ENCODE results near the gene HTATIP2. TPM values are rescaled to one million over a fixed set of nuclear protein-coding genes. Genes with fewer than 3 reads are reported as not detected.
A peak's percentile ranks its signal among the peaks of the same experiment; 100 is the strongest.
"Not testable (repeated sequence)": the region's sequence is repeated elsewhere in the genome, so short reads cannot be mapped to it uniquely, and the experiment has no call there.

Gene HTATIP2
- total RNA-seq, 2 experiments from 2014 or later = 78.3 to 80.7 TPM

DNA sequence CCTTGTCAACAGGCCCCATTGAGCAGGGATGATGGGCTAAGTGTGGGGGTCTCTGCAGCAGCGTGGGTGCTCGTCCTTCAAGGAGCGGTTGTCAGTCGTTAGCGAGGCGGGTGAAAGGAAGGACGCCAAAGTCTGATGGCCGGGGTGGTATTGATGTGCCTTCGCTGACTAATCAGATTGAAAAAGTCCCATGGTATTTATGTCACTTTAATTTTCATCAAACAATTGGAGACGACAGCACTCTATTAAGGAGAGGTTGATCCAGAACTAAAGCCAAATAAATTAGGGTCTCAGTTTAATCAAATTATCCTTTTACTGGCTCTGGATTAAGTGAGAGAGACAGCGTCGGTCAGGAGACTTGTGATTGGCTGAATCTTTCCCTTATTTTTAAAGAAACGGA lies 9.6 kb downstream of the HTATIP2 start:
- CTCF ChIA-PET = interaction anchor here (0.7 to 1.5 kb wide), 2 partner anchors 14 to 24 kb away, joined by 3 read pairs; no protein-coding TSS in a partner anchor

DNA sequence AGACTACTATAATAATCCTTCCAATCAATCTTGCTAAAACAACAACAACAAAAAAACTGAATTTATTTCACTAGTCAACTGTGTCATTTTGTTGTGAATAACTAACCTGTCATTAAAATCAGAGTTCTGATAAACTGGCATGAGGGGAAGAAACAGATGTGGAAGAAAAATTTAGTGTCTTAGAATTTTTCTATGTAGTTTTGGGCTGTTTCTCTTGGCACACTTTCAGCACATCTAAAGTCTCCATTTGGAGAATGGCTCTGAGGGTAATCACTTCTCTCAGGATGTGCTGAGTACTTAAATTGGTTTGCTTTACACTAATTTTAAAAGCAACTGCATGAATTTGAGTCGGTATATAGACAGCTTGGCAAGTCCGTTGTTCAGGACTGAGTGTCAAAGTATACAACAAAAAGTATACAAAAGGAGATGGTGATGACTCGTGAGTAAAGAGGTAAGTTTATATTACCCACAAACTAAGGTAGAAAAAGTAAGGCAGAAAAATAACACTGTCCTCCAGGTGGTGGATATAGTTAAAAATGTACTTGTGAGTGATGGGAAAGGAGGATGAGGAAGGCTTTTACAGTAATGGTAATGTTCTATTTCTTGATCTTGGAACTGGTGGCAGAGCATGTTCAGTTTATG lies 10.2 kb downstream of the HTATIP2 start:
- H3K27me3 Mint-ChIP-seq (ENCODE audit: low read depth) = no peaks in the 10 kb centered on the region
- CTCF ChIA-PET = no interaction called here
- no peaks in the 10 kb centered on the region for H3K9me3 Mint-ChIP-seq
- H3K27ac Mint-ChIP-seq = no peak overlapping the region
- H3K4me1 Mint-ChIP-seq (ENCODE audit: low read depth) = peaks cover 13% of the 10 kb centered on the region
- no peak for DNase-seq
- H3K4me3 Mint-ChIP-seq = no peak overlapping the region
- intact Hi-C loops (cut with micrococcal nuclease) = no loop called here
- peaks cover 38% of the 10 kb centered on the region for H3K36me3 Mint-ChIP-seq (ENCODE audit: low read depth)

More for the DNA sequence above, 9.6 kb downstream of the HTATIP2 start:
- H3K27me3 Mint-ChIP-seq (ENCODE audit: low read depth) = no peaks in the 10 kb centered on the region
- H3K4me1 Mint-ChIP-seq (ENCODE audit: low read depth) = peaks cover 18% of the 10 kb centered on the region
- H3K36me3 Mint-ChIP-seq (ENCODE audit: low read depth) = peaks cover 41% of the 10 kb centered on the region
- H3K4me3 Mint-ChIP-seq = no peak overlapping the region
- intact Hi-C loops (cut with micrococcal nuclease) = no loop called here
- no peak for DNase-seq
- no peaks in the 10 kb centered on the region for H3K9me3 Mint-ChIP-seq
- H3K27ac Mint-ChIP-seq = peak overlapping the region; percentile 12

DNA sequence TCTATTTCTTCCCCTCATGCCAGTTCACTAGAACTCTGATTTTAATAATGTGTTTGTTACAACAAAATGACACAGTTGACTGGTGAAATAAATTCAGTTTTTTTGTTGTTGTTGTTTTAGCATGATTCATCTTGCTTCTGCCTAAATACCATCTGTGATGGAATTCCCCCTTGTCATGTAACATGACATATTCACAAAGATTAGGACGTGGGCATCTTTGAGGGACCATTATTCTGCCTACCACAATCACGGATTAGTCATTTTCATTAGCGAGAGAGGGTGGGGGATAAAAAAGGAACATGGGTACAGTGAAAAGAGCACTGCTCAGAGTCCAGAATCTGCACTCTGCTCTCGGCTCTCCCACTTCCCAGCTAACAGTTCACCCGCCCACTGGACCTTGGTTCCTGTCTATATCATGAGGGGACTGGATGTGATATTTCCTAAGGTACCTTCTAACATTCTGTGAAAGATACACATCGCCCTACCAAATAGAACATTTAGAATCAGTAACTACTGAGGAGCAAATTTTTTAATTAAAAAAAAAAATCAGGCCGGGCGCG lies 11.3 kb downstream of the HTATIP2 start:
- Mint-ChIP-seq H3K36me3 (ENCODE audit: low read depth) (peaks cover 39% of the 10 kb centered on the region), H3K9me3 (no peaks in the 10 kb centered on the region), H3K4me3 (no peak overlapping the region), H3K27ac (no peak overlapping the region), H3K4me1 (ENCODE audit: low read depth) (peaks cover 11% of the 10 kb centered on the region), H3K27me3 (ENCODE audit: low read depth) (no peaks in the 10 kb centered on the region)
- no peak for DNase-seq
- intact Hi-C loops (cut with micrococcal nuclease) = no loop called here
- CTCF ChIA-PET = no interaction called here

DNA sequence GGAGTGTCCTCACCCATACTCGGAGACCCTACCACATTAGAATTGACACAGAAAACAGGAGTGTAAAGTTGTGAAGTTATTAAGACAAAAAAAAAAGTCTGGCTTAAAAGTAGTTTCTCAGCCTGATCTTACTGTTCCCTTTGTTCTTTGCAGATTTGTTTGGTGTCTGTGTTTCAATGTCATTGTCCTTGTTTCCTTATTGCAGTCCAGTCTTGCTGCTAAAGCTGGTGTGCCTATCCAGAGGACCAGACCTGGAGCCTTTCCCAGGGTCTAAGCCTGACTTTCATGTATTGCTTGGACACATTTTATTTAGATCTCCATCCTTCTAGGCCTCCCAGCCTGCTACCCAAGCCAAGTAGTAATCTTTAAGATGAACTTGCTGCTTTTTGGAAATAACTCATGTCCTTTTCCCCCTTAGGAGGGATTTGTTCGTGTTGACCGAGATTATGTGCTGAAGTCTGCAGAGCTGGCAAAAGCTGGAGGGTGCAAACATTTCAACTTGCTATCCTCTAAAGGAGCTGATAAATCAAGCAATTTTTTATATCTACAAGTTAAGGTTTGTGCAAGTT lies 12.7 kb downstream of the HTATIP2 start:
- Mint-ChIP-seq H3K27me3 (ENCODE audit: low read depth) (no peaks in the 10 kb centered on the region), H3K9me3 (no peaks in the 10 kb centered on the region), H3K36me3 (ENCODE audit: low read depth) (peaks cover 31% of the 10 kb centered on the region), H3K27ac (no peak overlapping the region), H3K4me1 (ENCODE audit: low read depth) (peaks cover 11% of the 10 kb centered on the region), H3K4me3 (no peak overlapping the region)
- CTCF ChIA-PET = no interaction called here
- intact Hi-C loops (cut with micrococcal nuclease) = no loop called here
- DNase-seq = no peak

DNA sequence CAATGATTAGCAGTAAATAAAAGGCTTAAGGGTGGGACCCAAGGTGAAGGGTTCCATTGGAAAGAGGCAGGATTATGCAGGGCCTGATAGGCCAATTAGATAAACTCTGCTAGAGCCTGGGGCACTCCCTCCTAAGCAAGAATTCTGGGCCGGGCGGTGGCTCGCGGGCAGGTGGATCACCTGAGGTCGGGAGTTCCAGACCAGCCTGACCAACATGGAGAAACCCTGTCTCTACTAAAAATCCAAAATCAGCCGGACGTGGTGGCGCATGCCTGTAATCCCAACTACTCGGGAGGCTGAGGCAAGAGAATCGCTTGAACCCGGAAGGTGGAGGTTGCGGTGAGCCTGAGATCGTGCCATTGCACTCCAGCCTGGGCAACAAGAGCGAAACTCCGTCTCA lies 22.5 kb downstream of the HTATIP2 start:
- not testable (repeated sequence) for DNase-seq; H3K27me3 Mint-ChIP-seq (ENCODE audit: low read depth); H3K9me3 Mint-ChIP-seq
- intact Hi-C loops (cut with micrococcal nuclease) = loop anchor here (2.0 kb wide), 1 partner anchor 57 kb away; no protein-coding TSS in a partner anchor
- Mint-ChIP-seq H3K4me1 (ENCODE audit: low read depth) (peaks cover 27% of the 10 kb centered on the region), H3K36me3 (ENCODE audit: low read depth) (peaks cover 14% of the 10 kb centered on the region), H3K27ac (peak overlapping the region; percentile 11), H3K4me3 (peak overlapping the region; percentile 96)
- CTCF ChIA-PET = interaction anchor here (1.1 kb wide), 1 partner anchor 17 kb away, joined by 3 read pairs; no protein-coding TSS in a partner anchor

DNA sequence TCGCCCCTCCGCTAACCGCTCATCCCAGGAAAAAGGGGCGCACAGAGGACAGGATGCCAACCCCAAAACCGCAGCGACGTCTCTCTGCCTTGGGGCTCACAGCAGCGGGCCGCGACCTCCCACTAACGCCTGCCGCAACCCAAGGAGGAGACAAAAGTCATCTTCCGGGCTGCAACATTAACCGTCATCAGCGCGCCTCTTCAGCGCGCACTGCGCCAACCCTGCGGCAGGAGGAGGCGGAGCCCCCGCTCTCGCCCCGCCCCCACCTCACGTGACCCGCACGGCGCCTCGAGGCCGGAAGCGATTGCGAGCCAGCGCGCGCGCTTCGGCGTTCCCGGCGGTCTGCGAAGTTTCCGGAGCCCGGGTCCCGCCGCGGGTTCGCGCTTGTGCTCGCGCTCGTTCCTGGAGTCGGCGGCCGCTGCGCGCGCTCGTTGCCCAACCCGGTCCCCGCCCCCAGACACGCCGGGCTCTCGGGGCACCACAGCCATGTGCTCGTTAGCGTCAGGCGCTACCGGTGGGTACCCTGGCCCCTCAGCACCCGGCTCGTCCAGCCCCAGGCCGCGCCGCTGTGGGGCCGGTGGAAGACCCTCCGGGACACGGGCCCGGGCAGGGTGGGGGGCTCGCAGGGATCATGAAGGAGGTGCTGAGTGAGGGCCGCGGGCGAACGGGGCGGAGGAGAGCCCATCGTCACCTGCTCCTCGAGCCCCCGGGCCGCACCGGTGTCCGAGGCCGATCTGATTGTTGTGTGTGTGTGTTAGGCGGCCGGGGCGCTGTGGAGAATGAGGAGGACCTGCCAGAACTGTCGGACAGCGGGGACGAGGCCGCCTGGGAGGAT lies 24.0 kb downstream of the HTATIP2 start, which contains the start of gene PRMT3:
TSS of gene PRMT3 (plus strand) at position 456 of the 835 bp plus-strand sequence. CDS start at position 487, 31 bp downstream.
- Mint-ChIP-seq H3K27me3 (ENCODE audit: low read depth) (no peaks in the 10 kb centered on the region), H3K4me1 (ENCODE audit: low read depth) (peaks cover 32% of the 10 kb centered on the region), H3K36me3 (ENCODE audit: low read depth) (peaks cover 15% of the 10 kb centered on the region), H3K27ac (peak within 1 kb of the TSS; percentile 99), H3K9me3 (no peaks in the 10 kb centered on the region), H3K4me3 (peak within 1 kb of the TSS; percentile 96)
- intact Hi-C loops (cut with micrococcal nuclease) = loop anchor here (1.0 to 2.0 kb wide), 6 partner anchors 20 to 231 kb away; partner anchors contain the start of gene HTATIP2
- CTCF ChIA-PET = interaction anchor here (0.6 to 1.9 kb wide), 5 partner anchors 9 to 24 kb away, joined by 3 to 7 read pairs (median 3); partner anchors contain the start of gene HTATIP2
- DNase-seq = peak; percentile 96

DNA sequence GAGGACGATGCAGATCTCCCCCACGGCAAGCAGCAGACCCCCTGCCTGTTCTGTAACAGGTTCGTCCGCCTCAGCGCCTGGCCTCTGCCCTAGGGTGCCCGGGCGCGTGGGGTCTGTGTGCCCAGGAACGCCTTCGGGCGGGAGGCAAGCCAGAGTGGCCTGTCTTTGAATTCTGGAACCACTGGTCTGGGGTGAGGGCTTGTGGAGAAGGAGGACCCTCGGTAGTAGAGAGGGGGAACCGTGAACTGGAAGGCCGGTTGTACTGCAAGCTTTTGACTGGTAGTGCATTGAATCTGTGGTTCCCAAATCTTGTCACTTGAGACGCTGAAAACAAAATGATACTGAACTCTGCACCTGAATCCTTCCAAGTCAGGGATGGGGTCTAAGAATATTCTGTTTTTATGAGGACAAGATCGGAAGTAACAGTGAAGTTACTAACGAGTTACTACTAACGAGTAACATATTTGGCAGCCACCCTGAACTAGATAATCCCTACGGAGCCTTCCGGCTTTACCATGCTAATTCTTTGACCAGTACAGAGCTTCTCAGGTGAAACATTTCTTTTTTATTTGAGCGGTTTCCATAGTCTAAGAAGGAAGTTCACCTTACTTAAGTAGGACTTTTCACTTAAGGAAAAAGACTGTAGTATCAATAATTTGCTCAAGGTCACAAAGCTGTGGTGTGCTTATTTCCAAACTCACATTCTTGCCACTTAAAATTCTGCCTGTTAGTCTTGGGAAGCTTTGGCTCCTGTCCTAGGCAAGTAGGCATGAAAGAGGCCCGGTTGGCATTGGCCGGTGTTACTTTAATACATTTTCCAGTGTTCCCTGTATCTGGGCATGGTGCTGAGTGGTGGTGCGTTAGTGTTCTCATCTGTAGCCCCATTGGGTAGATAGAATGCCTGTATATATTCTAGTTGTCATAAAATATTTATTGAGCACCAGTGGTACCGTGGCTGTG lies 24.9 kb downstream of the HTATIP2 start:
- CTCF ChIA-PET = interaction anchor here (0.5 to 1.9 kb wide), 4 partner anchors 8 to 222 kb away, joined by 3 to 7 read pairs (median 3); no protein-coding TSS in a partner anchor

DNA sequence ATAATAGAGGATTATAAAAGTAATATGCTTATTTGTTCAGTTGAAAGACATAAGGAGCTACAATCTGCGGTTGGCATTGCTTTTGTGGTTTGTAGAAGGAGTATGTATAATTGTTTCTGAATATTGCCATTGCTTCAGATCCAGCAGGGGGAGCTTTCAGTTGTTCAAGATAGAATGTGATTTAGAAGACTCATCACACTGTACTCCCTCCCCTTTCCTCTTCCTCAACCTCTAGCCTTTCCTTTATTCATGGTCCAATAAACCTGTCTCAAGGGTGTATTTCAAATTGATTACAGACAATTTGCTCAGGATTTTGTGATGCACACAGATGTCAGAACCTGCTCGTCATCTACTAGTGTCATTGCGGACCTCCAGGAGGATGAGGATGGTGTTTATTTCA lies 33.8 kb downstream of the HTATIP2 start:
- CTCF ChIA-PET = interaction anchor here (0.6 to 1.6 kb wide), 8 partner anchors 9 to 270 kb away, joined by 3 to 7 read pairs (median 4); no protein-coding TSS in a partner anchor
- H3K36me3 Mint-ChIP-seq (ENCODE audit: low read depth) = peaks cover 35% of the 10 kb centered on the region
- peak; percentile 23 for DNase-seq
- H3K27ac Mint-ChIP-seq = no peak overlapping the region
- no peaks in the 10 kb centered on the region for H3K9me3 Mint-ChIP-seq
- intact Hi-C loops (cut with micrococcal nuclease) = loop anchor here (1.0 kb wide), 2 partner anchors 46 to 213 kb away; no protein-coding TSS in a partner anchor
- H3K27me3 Mint-ChIP-seq (ENCODE audit: low read depth) = no peaks in the 10 kb centered on the region
- no peak overlapping the region for H3K4me3 Mint-ChIP-seq
- peaks cover 10% of the 10 kb centered on the region for H3K4me1 Mint-ChIP-seq (ENCODE audit: low read depth)

More for the DNA sequence above, 24.9 kb downstream of the HTATIP2 start:
- Mint-ChIP-seq H3K36me3 (ENCODE audit: low read depth) (peaks cover 22% of the 10 kb centered on the region), H3K9me3 (no peaks in the 10 kb centered on the region), H3K27ac (peak overlapping the region; percentile 92), H3K27me3 (ENCODE audit: low read depth) (no peaks in the 10 kb centered on the region), H3K4me1 (ENCODE audit: low read depth) (peaks cover 32% of the 10 kb centered on the region), H3K4me3 (peak overlapping the region; percentile 96)
- intact Hi-C loops (cut with micrococcal nuclease) = loop anchor here (2.0 kb wide), 1 partner anchor 34 kb away; no protein-coding TSS in a partner anchor
- no peak for DNase-seq

DNA sequence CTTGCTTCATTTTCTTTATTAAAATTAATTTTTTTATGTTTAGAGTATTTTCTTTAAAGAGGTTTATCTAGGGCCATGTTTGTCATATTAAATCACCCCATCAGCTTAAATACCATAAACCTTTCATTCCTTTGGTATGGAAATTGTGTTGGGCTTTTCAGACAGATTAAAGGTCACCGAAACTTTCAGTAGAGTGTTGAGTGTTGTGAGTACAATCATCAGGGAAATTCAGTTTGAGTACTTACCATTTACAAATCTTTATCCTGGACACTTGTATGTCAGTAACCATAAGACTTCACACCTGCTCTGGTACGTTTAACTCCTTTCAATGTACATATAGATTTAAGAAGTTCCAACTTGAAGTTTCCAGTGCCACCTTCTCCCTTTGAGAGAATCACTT lies 36.0 kb downstream of the HTATIP2 start:
- CTCF ChIA-PET = interaction anchor here (1.0 to 1.5 kb wide), 2 partner anchors 9 to 211 kb away, joined by 3 to 5 read pairs; no protein-coding TSS in a partner anchor

DNA sequence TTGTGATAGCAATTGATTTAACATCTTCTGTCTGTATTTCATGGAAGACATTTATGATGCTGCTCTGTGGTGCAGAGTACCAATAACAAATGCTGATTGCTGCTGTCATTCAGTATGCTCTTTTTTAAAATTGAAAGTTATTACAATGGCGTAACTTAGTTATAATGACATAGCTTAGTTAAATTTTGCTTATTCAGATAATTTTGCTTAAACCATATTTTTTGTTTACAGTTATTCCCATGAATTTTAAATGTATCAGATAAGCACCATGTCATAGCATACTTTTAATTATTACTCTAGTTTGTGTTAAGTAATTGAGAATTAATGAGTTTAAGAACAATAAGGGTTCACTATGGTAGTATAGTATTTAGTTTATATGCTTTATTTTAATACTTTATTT lies 39.5 kb downstream of the HTATIP2 start:
- CTCF ChIA-PET = interaction anchor here (0.6 kb wide), 1 partner anchor 117 kb away, joined by 3 read pairs; no protein-coding TSS in a partner anchor
- H3K27ac Mint-ChIP-seq = no peak overlapping the region

More for the DNA sequence above, 36.0 kb downstream of the HTATIP2 start:
- peaks cover 9% of the 10 kb centered on the region for H3K4me1 Mint-ChIP-seq (ENCODE audit: low read depth)
- H3K4me3 Mint-ChIP-seq = no peak overlapping the region
- peaks cover 37% of the 10 kb centered on the region for H3K36me3 Mint-ChIP-seq (ENCODE audit: low read depth)
- intact Hi-C loops (cut with micrococcal nuclease) = no loop called here
- no peaks in the 10 kb centered on the region for H3K9me3 Mint-ChIP-seq
- no peak for DNase-seq
- no peaks in the 10 kb centered on the region for H3K27me3 Mint-ChIP-seq (ENCODE audit: low read depth)
- no peak overlapping the region for H3K27ac Mint-ChIP-seq

DNA sequence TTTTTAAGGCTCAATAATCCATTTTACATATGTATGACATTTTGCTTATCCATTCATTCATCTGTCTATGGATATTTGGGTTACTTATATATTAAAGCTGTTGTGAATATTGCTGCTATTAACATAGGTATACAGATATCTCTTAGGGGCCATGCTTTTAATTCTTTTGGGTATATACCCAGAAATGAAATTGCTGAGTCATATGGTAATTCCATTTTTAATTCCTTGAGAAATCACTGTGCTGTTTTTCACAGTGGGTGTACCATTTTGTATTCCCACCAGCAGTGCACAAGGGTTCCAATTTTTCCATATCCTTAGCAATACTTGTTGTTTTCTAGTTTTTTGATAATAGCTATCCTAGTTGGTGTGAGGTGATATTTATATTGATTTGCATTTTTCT lies 43.0 kb downstream of the HTATIP2 start:
- Mint-ChIP-seq H3K4me1 (ENCODE audit: low read depth) (no peaks in the 10 kb centered on the region), H3K27me3 (ENCODE audit: low read depth) (no peaks in the 10 kb centered on the region), H3K27ac (no peak overlapping the region), H3K4me3 (no peak overlapping the region), H3K9me3 (no peaks in the 10 kb centered on the region), H3K36me3 (ENCODE audit: low read depth) (peaks cover 37% of the 10 kb centered on the region)
- CTCF ChIA-PET = no interaction called here
- no peak for DNase-seq
- intact Hi-C loops (cut with micrococcal nuclease) = no loop called here

More for the DNA sequence above, 39.5 kb downstream of the HTATIP2 start:
- H3K36me3 Mint-ChIP-seq (ENCODE audit: low read depth) = peaks cover 35% of the 10 kb centered on the region
- intact Hi-C loops (cut with micrococcal nuclease) = no loop called here
- no peak overlapping the region for H3K4me3 Mint-ChIP-seq
- H3K4me1 Mint-ChIP-seq (ENCODE audit: low read depth) = peaks cover 4% of the 10 kb centered on the region
- no peaks in the 10 kb centered on the region for H3K27me3 Mint-ChIP-seq (ENCODE audit: low read depth)
- DNase-seq = no peak
- H3K9me3 Mint-ChIP-seq = no peaks in the 10 kb centered on the region
